H1 (cell line): ENCODE measurements around the gene MMP26. TPM values are rescaled to one million over a fixed set of nuclear protein-coding genes. Genes with fewer than 3 reads are reported as not detected.

ENCODE experiments used
- CTCF ChIA-PET: fragments of 300-600 bp; sonication (Branson Sonifier 250); formaldehyde crosslinking; loops from one replicate; lab custom pipeline; 2021; ENCODE audit not compliant: partially characterized antibody; lab: Charles Lee
- POLR2A ChIA-PET: fragments of 300-600 bp; sonication (Branson Sonifier 250); formaldehyde crosslinking; loops from one replicate; lab custom pipeline; 2021; ENCODE audit warnings: inconsistent platforms; ENCODE audit not compliant: partially characterized antibody; lab: Charles Lee
- DNase-seq, 2 experiments: peaks; one replicate each; pipeline versions ENCODE4 v3.0.0 to v3.0.0-alpha.2; 2010 to 2022; ENCODE audit warnings: low spot score in 2 of 2, low read depth in 1 of 2, mixed read lengths in 1 of 2
- FAIRE-seq: peaks from 2 replicates; lab custom pipeline; 2011; peaks lifted over from hg19 to GRCh38; lab: Jason Lieb, UNC
- H2AFZ ChIP-seq: 2 replicates; pipeline ENCODE4 v1.8.1; 2012; ENCODE audit warnings: low read length, inconsistent platforms
- H2AK5ac ChIP-seq: 2 replicates; pipeline ENCODE4 v1.6.1; 2013; ENCODE audit warnings: low read depth, low read length
- H2BK120ac ChIP-seq: replicated peaks from 2 replicates; pipeline ENCODE3; 2013; ENCODE audit warnings: low read depth, low read length, inconsistent platforms
- H2BK12ac ChIP-seq: 2 replicates; pipeline ENCODE4 v1.6.1; 2013; ENCODE audit warnings: low read depth, low read length
- H2BK15ac ChIP-seq: 2 replicates; pipeline ENCODE4 v1.6.1; 2013; ENCODE audit warnings: low read length
- H2BK20ac ChIP-seq: 2 replicates; pipeline ENCODE4 v1.6.1; 2013; ENCODE audit warnings: low read length
- H2BK5ac ChIP-seq: 2 replicates; pipeline ENCODE4 v1.6.1; 2013; ENCODE audit warnings: low read depth, low read length
- H3K14ac ChIP-seq: 2 replicates; pipeline ENCODE4 v1.6.1; 2013; ENCODE audit warnings: inconsistent platforms; ENCODE audit not compliant: insufficient read length
- H3K18ac ChIP-seq: 2 replicates; pipeline ENCODE4 v1.6.1; 2013; ENCODE audit warnings: low read length; ENCODE audit errors: extremely low read depth
- H3K23ac ChIP-seq: 2 replicates; pipeline ENCODE4 v1.6.1; 2013; ENCODE audit warnings: inconsistent platforms; ENCODE audit not compliant: insufficient read length
- H3K23me2 ChIP-seq: 2 replicates; pipeline ENCODE4 v1.6.1; 2013; ENCODE audit warnings: low read depth, low read length
- H3K27ac ChIP-seq: 2 replicates; pipeline ENCODE4 v1.6.1; 2011; ENCODE audit warnings: low read depth, low read length, inconsistent platforms
- H3K27me3 ChIP-seq, 4 experiments: replicated peaks in 1 of 4; 1 replicate in 1 of 4; 2 replicates in 3 of 4; pipeline versions ENCODE4 v1.6.1 to v1.8.1; 2011 to 2013; ENCODE audit warnings: low read length in 3 of 4, mild to moderate bottlenecking in 3 of 4, inconsistent platforms in 2 of 4, mixed read lengths in 2 of 4, moderate library complexity in 1 of 4; ENCODE audit not compliant: control insufficient read depth in 3 of 4, insufficient read depth in 3 of 4; ENCODE audit errors: extremely low read depth in 1 of 4
- H3K36me3 ChIP-seq, 4 experiments: 2 replicates each; pipeline versions ENCODE4 v1.6.1 to v1.8.1; 2011 to 2013; ENCODE audit warnings: mild to moderate bottlenecking in 4 of 4, low read length in 3 of 4, moderate library complexity in 2 of 4, control low read depth in 1 of 4, inconsistent platforms in 1 of 4; ENCODE audit not compliant: insufficient read depth in 4 of 4, control insufficient read depth in 2 of 4
- H3K4ac ChIP-seq: replicated peaks from 2 replicates; pipeline ENCODE3; 2013; ENCODE audit warnings: low read length, low read depth, mixed read lengths, inconsistent platforms; ENCODE audit not compliant: insufficient read length
- H3K4me1 ChIP-seq, 4 experiments: replicated peaks in 1 of 4; 1 replicate in 1 of 4; 2 replicates in 3 of 4; pipeline versions ENCODE4 v1.6.1 to v1.8.1; 2011 to 2013; ENCODE audit warnings: low read length in 3 of 4, inconsistent platforms in 2 of 4, mixed read lengths in 1 of 4; ENCODE audit not compliant: insufficient read depth in 4 of 4, control insufficient read depth in 3 of 4
- H3K4me2 ChIP-seq, 2 experiments: 2 replicates each; pipeline versions ENCODE4 v1.6.1 to v1.8.1; 2011 to 2013; ENCODE audit warnings: low read depth in 2 of 2, low read length in 2 of 2, control low read depth in 1 of 2, inconsistent platforms in 1 of 2, mild to moderate bottlenecking in 1 of 2; ENCODE audit not compliant: insufficient read depth in 1 of 2
- H3K4me3 ChIP-seq, 4 experiments: fragments of 200-600, 300-600 bp in 1 of 4; sonication (generic), shearing (Covaris generic), sonication (Bioruptor Twin) in 1 of 4; 2 replicates each; pipeline versions ENCODE4 v1.5.1 to v1.8.1; 2011 to 2016; ENCODE audit warnings: low read length in 4 of 4, low read depth in 3 of 4, control low read depth in 2 of 4, inconsistent platforms in 2 of 4, mild to moderate bottlenecking in 2 of 4, mixed read lengths in 1 of 4, moderate library complexity in 1 of 4; ENCODE audit not compliant: insufficient read depth in 2 of 4; ENCODE audit errors: extremely low read depth in 1 of 4
- H3K56ac ChIP-seq: replicated peaks from 2 replicates; pipeline ENCODE3; 2013; ENCODE audit warnings: low read depth, mild to moderate bottlenecking, mixed read lengths, low read length, inconsistent platforms; ENCODE audit not compliant: insufficient read length
- H3K79me1 ChIP-seq: 2 replicates; pipeline ENCODE4 v1.6.1; 2013; ENCODE audit warnings: low read depth, low read length, control low read depth
- H3K79me2 ChIP-seq, 2 experiments: 2 replicates each; pipeline versions ENCODE4 v1.6.1 to v1.8.1; 2012 to 2013; ENCODE audit warnings: low read length in 2 of 2, mild to moderate bottlenecking in 2 of 2, inconsistent platforms in 1 of 2; ENCODE audit not compliant: insufficient read depth in 2 of 2, control insufficient read depth in 1 of 2
- H3K9ac ChIP-seq, 4 experiments: replicated peaks in 1 of 4; 1 replicate in 1 of 4; 2 replicates in 3 of 4; pipeline versions ENCODE4 v1.6.1 to v1.8.1; 2011 to 2013; ENCODE audit warnings: low read depth in 3 of 4, low read length in 3 of 4, control low read depth in 2 of 4, mild to moderate bottlenecking in 2 of 4, moderate library complexity in 2 of 4, inconsistent platforms in 1 of 4; ENCODE audit errors: extremely low read depth in 1 of 4
- H3K9me3 ChIP-seq, 2 experiments: 2 replicates each; pipeline versions ENCODE4 v1.6.1 to v1.8.1; 2012 to 2013; ENCODE audit warnings: mild to moderate bottlenecking in 2 of 2, moderate library complexity in 2 of 2, control low read depth in 1 of 2, inconsistent platforms in 1 of 2, low read depth in 1 of 2, low read length in 1 of 2, mixed read lengths in 1 of 2; ENCODE audit not compliant: insufficient read depth in 2 of 2
- H4K20me1 ChIP-seq, 2 experiments: replicated peaks in 1 of 2; 2 replicates each; pipeline versions ENCODE3 to v1.8.1; 2011 to 2013; ENCODE audit warnings: inconsistent platforms in 2 of 2, low read length in 2 of 2, mild to moderate bottlenecking in 1 of 2; ENCODE audit not compliant: insufficient read depth in 2 of 2, control insufficient read depth in 1 of 2
- H4K5ac ChIP-seq: 2 replicates; pipeline ENCODE4 v1.6.1; 2013; ENCODE audit warnings: low read length, low read depth, mixed read lengths, inconsistent platforms; ENCODE audit not compliant: insufficient read length
- H4K8ac ChIP-seq: 2 replicates; pipeline ENCODE4 v1.8.0; 2013; ENCODE audit warnings: mild to moderate bottlenecking, moderate library complexity, low read length, inconsistent platforms; ENCODE audit not compliant: insufficient read depth; ENCODE audit errors: extremely low read depth
- H4K91ac ChIP-seq: replicated peaks from 2 replicates; pipeline ENCODE3; 2013; ENCODE audit warnings: low read length, mixed read lengths, inconsistent platforms; ENCODE audit not compliant: insufficient read length
- CEBPB ChIP-seq: IDR thresholded peaks from 2 replicates; pipeline ENCODE4 v1.6.1; 2012; ENCODE audit warnings: low read depth, low read length
- CHD1 ChIP-seq: IDR thresholded peaks from 2 replicates; pipeline ENCODE4 v1.6.1; 2012; ENCODE audit warnings: low read depth, low read length, improper control_type of control experiment
- FOSL1 ChIP-seq: IDR thresholded peaks from 2 replicates; pipeline ENCODE4 v1.6.1; 2011; ENCODE audit warnings: mild to moderate bottlenecking, low read depth, low read length, moderate library complexity; ENCODE audit not compliant: insufficient read depth
- RXRA ChIP-seq: IDR thresholded peaks from 2 replicates; pipeline ENCODE4 v1.6.1; 2011; ENCODE audit warnings: low read depth, mild to moderate bottlenecking, low read length, moderate library complexity; ENCODE audit not compliant: insufficient read depth
- WGBS, 2 experiments: shearing (Covaris generic) in 1 of 2; methylation state at CpG; one replicate each; pipeline versions ENCODE4 v1.1.6 to v1.1.7; 2013 to 2015; ENCODE audit warnings: low lambda C conversion rate in 2 of 2, mixed read lengths in 2 of 2, inconsistent platforms in 1 of 2, low coverage in 1 of 2, missing lambda C conversion rate in 1 of 2; ENCODE audit not compliant: insufficient replicate concordance in 2 of 2, insufficient coverage in 1 of 2, insufficient read length in 1 of 2; ENCODE audit errors: extremely low coverage in 1 of 2, missing lambda C conversion rate in 1 of 2; 5-methylcytosine and 5-hydroxymethylcytosine counted together
- polyA plus RNA-seq, 7 experiments: library from polyadenylated mRNA; depleted of rRNA in 3 of 7; stranded (reverse) in 5 of 7; unstranded in 2 of 7; fragments of >200 nt in 5 of 7; fragments of 200-250 nt in 2 of 7; gene quantifications; 1 replicate in 5 of 7; 2 replicates in 1 of 7; 4 replicates in 1 of 7; pipeline versions ENCODE4 v1.2.1 to v1.2.3, GENCODE V29; 2011 to 2013; ENCODE audit warnings: missing spikeins in 2 of 7, mixed read lengths in 2 of 7
- total RNA-seq: library from RNA; stranded (reverse); fragmentation: NEBNext Ultra II Directional; extraction: Animal tissue kit (Norgen Biotek cat#: 25700); gene quantifications from 2 replicates; pipeline ENCODE4 v1.2.1, GENCODE V29; 2021

Gene MMP26
- total and polyA plus RNA-seq, 2 of the 8 experiments (the other 6 are each of a cell fraction or from before 2014, with no cell fraction given): 0.06 TPM; not detected in 1

DNA sequence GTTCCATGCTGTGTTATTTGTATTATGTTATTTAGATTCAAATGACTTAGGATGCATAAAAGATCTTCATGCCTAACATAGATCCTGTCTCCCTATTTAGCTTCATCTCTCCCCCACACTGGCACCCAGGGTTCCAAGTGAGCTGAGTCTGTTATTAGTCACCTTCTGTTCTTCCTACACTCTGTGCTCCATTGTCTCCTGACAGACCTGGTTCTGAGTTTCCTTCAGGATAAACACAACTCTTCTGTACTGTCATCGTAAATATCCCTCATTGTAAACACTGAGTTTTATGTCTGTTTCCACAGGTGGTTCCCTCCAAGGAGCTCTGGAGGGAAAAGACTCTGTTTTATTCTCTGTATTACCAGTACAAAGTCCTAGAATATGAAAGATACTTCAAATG, 8.7 kb downstream of the MMP26 start:
- Histone ChIP-seq H4K8ac (no peak overlapping the region), H3K4me2 (no peak overlapping the region; a peak in 1 of 4 replicates), H3K4me3 (no peak overlapping the region), H3K18ac (no peak overlapping the region), H3K4me1 (no peaks in the 10 kb centered on the region; a peak in 2 of 7 replicates), H3K79me2 (no peaks in the 10 kb centered on the region), H3K9me3 (no peaks in the 10 kb centered on the region), H3K23ac (no peak overlapping the region), H3K9ac (no peak overlapping the region), H3K27ac (no peak overlapping the region), H2BK15ac (no peak overlapping the region), H4K20me1 (no peaks in the 10 kb centered on the region), H4K5ac (no peak overlapping the region), H4K91ac (no peak overlapping the region), H2BK12ac (no peak overlapping the region), H2BK20ac (no peak overlapping the region), H3K36me3 (no peaks in the 10 kb centered on the region), H2BK120ac (no peak overlapping the region), H2AFZ (no peak overlapping the region), H2AK5ac (no peak overlapping the region), H3K27me3 (no peaks in the 10 kb centered on the region), H2BK5ac (no peak overlapping the region), H3K4ac (no peak overlapping the region), H3K23me2 (no peaks in the 10 kb centered on the region; the same call in 1 of the 2 replicates), H3K14ac (no peak overlapping the region), H3K79me1 (no peaks in the 10 kb centered on the region), H3K56ac (no peak overlapping the region)
- no peak for TF ChIP-seq CEBPB
- TF ChIP-seq CHD1: no peak
- no peak for TF ChIP-seq FOSL1
- TF ChIP-seq RXRA: no peak
- ChIA-PET CTCF (interaction anchor here (1.5 to 3.2 kb wide), 2 partner anchors 9 to 77 kb away, joined by 3 to 14 read pairs; partner anchors contain the start of gene OR51D1), POLR2A (interaction anchor here (1.8 kb wide), 1 partner anchor 8 kb away, joined by 6 read pairs; the partner anchor contains the start of gene MMP26)
- no peak for DNase-seq
- WGBS, 2 experiments: 94% methylated on average over 1 of the region's 1 CpG; no CpG with 5 or more reads in 1 of the 2 experiments
- no peak for FAIRE-seq
